Transverse colon (tissue), 4 donors: Measurements from ENCODE around the gene FZD10.

Source experiments
- CTCF ChIP-seq, 5 experiments: fragments of 200-600 bp in 3 of 5; fragments of 450-650 bp in 2 of 5; sonication (generic) in 3 of 5; IDR thresholded peaks; 1 replicate in 2 of 5; 2 replicates in 3 of 5; pipeline ENCODE4 v1.5.1; 2016 to 2017; ENCODE audit warnings: antibody characterized with exemption in 5 of 5, inconsistent platforms in 3 of 5, mild to moderate bottlenecking in 2 of 5, moderate library complexity in 1 of 5
- POLR2A ChIP-seq: fragments of 450-650 bp; IDR thresholded peaks from one replicate; pipeline ENCODE4 v1.6.1; 2016; ENCODE audit warnings: antibody characterized with exemption, mild to moderate bottlenecking, moderate library complexity
- POLR2AphosphoS5 ChIP-seq, 3 donors: sonication (generic); formaldehyde crosslinking; IDR thresholded peaks; one replicate each; pipeline ENCODE4 v1.6.1; 2016; ENCODE audit warnings: antibody characterized with exemption in 3 of 3

- TF ChIP-seq POLR2AphosphoS5 (IDR thresholded peaks at IDR 0.05) (no peak), POLR2A (no peak), CTCF (IDR thresholded peaks at IDR 0.05) (no peak)
Observed at GRCh38 chr12:130198026-130198662, 35.9 kb downstream of the FZD10 start.
